HG02943 (cell line): ENCODE data around the gene RGS17.
"Not testable (repeated sequence)": the region's sequence is repeated elsewhere in the genome, so short reads cannot be mapped to it uniquely, and the experiment has no call there.

Experiments used
- ATAC-seq: cut with Tn5 transposase; IDR thresholded peaks from one replicate; pipeline ENCODE4 v1.9.1; 2021; ENCODE audit warnings: mild to moderate bottlenecking, low read depth, moderate library complexity; ENCODE audit not compliant: unreplicated experiment

RGS17 gene

GRCh38 chr6:153131037-153131981 lies at the start of gene RGS17:
Gene RGS17, minus strand, starts transcription at chr6:153131282. Its CDS starts 87,264 bp downstream, at chr6:153044018.
- peak; percentile 48 for ATAC-seq

- no peak for ATAC-seq
Observed at GRCh38 chr6:153172815-153173214, 41.7 kb upstream of the RGS17 start.

- no peak for ATAC-seq
Observed at GRCh38 chr6:153170511-153170910, 39.4 kb upstream of the RGS17 start.

GRCh38 chr6:153167907-153168306 lies 36.8 kb upstream of the RGS17 start:
- no peak for ATAC-seq

GRCh38 chr6:153167061-153167891 lies 36.2 kb upstream of the RGS17 start:
- ATAC-seq: no peak

- ATAC-seq: no peak
Observed at GRCh38 chr6:153162646-153163045, 31.6 kb upstream of the RGS17 start.

- ATAC-seq: no peak
Observed at GRCh38 chr6:153162172-153162571, 31.1 kb upstream of the RGS17 start.

GRCh38 chr6:153160221-153160620 lies 29.1 kb upstream of the RGS17 start:
- no peak for ATAC-seq

GRCh38 chr6:153150752-153151440 lies 19.8 kb upstream of the RGS17 start:
- no peak for ATAC-seq

- no peak for ATAC-seq
Observed at GRCh38 chr6:153150371-153150751, 19.3 kb upstream of the RGS17 start.

- no peak for ATAC-seq
Observed at GRCh38 chr6:153149891-153150290, 18.8 kb upstream of the RGS17 start.

- no peak for ATAC-seq
Observed at GRCh38 chr6:153146413-153146812, 15.3 kb upstream of the RGS17 start.

- no peak for ATAC-seq
Observed at GRCh38 chr6:153145591-153145990, 14.5 kb upstream of the RGS17 start.

GRCh38 chr6:153143200-153143599 lies 12.1 kb upstream of the RGS17 start:
- ATAC-seq: no peak

- no peak for ATAC-seq
Observed at GRCh38 chr6:153140299-153140698, 9.2 kb upstream of the RGS17 start.

- no peak for ATAC-seq
Observed at GRCh38 chr6:153138930-153139329, 7.8 kb upstream of the RGS17 start.

GRCh38 chr6:153135681-153136080 lies 4.6 kb upstream of the RGS17 start:
- ATAC-seq: no peak

GRCh38 chr6:153133667-153134066 lies 2.6 kb upstream of the RGS17 start:
- not testable (repeated sequence) for ATAC-seq

GRCh38 chr6:153130515-153131036 lies 506 bp downstream of the RGS17 start:
- ATAC-seq: peak; percentile 21

GRCh38 chr6:153129873-153130514 lies 1.1 kb downstream of the RGS17 start:
- peak; percentile 17 for ATAC-seq
